Parathyroid adenoma (tissue), 2 donors: ENCODE data around the gene HUNK.

Experiments used
- H2AFZ ChIP-seq: fragments of 300-600 bp; sonication (generic); one replicate; pipeline ENCODE4 v1.7.0; 2017; ENCODE audit warnings: antibody characterized with exemption, mild to moderate bottlenecking
- H3K27ac ChIP-seq: fragments of 300-600 bp; sonication (generic); one replicate; pipeline ENCODE4 v1.7.0; 2017
- H3K27me3 ChIP-seq: fragments of 300-600 bp; sonication (generic); one replicate; pipeline ENCODE4 v1.7.0; 2017; ENCODE audit warnings: low read length; ENCODE audit not compliant: control insufficient read depth, insufficient read depth
- H3K36me3 ChIP-seq: fragments of 300-600 bp; sonication (generic); one replicate; pipeline ENCODE4 v1.7.0; 2017; ENCODE audit warnings: low read length; ENCODE audit not compliant: control insufficient read depth, insufficient read depth
- H3K4me1 ChIP-seq: fragments of 300-600 bp; sonication (generic); one replicate; pipeline ENCODE4 v1.7.0; 2017; ENCODE audit warnings: control low read depth
- H3K4me2 ChIP-seq: fragments of 300-600 bp; sonication (generic); one replicate; pipeline ENCODE4 v1.7.0; 2017; ENCODE audit warnings: low read length
- H3K4me3 ChIP-seq: fragments of 300-600 bp; sonication (generic); one replicate; pipeline ENCODE4 v1.7.0; 2017; ENCODE audit warnings: low read depth, low read length
- H3K79me2 ChIP-seq: fragments of 300-600 bp; sonication (generic); one replicate; pipeline ENCODE4 v1.7.0; 2017; ENCODE audit warnings: control low read depth
- H3K9ac ChIP-seq: fragments of 300-600 bp; sonication (generic); one replicate; pipeline ENCODE4 v1.7.0; 2017; ENCODE audit warnings: mild to moderate bottlenecking
- H3K9me3 ChIP-seq: fragments of 300-600 bp; sonication (generic); one replicate; pipeline ENCODE4 v1.7.0; 2017; ENCODE audit warnings: low read length; ENCODE audit not compliant: control insufficient read depth
- CTCF ChIP-seq: fragments of 300-600 bp; sonication (generic); IDR thresholded peaks from one replicate; pipeline ENCODE4 v1.7.0; 2017; ENCODE audit warnings: antibody characterized with exemption, mild to moderate bottlenecking
- donor health status: primary hyperparathyroidism.

The HUNK gene

GRCh38 chr21:31988492-31989290 lies 115.9 kb downstream of the HUNK start:
- Histone ChIP-seq H3K9ac (no peak overlapping the region), H3K27ac (no peak overlapping the region), H3K36me3 (no peaks in the 10 kb centered on the region), H3K4me3 (no peak overlapping the region), H3K4me2 (no peak overlapping the region), H3K79me2 (no peaks in the 10 kb centered on the region), H2AFZ (no peak overlapping the region), H3K4me1 (no peaks in the 10 kb centered on the region), H3K27me3 (no peaks in the 10 kb centered on the region), H3K9me3 (no peaks in the 10 kb centered on the region)
- no peak for TF ChIP-seq CTCF

- no peak for TF ChIP-seq CTCF
- no peak overlapping the region for H3K9ac ChIP-seq
- no peak overlapping the region for H3K4me2 ChIP-seq
- no peaks in the 10 kb centered on the region for H3K36me3 ChIP-seq
- H3K9me3 ChIP-seq, result no peaks in the 10 kb centered on the region
- no peak overlapping the region for H3K27ac ChIP-seq
- no peaks in the 10 kb centered on the region for H3K4me1 ChIP-seq
- H2AFZ ChIP-seq, result no peak overlapping the region
- no peaks in the 10 kb centered on the region for H3K27me3 ChIP-seq
- H3K79me2 ChIP-seq, result no peaks in the 10 kb centered on the region
- H3K4me3 ChIP-seq, result no peak overlapping the region
Observed at GRCh38 chr21:31991356-31992331, 118.8 kb downstream of the HUNK start.

GRCh38 chr21:31992391-31992790 lies 119.6 kb downstream of the HUNK start:
- Histone ChIP-seq H3K27me3 (no peaks in the 10 kb centered on the region), H3K4me1 (no peaks in the 10 kb centered on the region), H3K27ac (no peak overlapping the region), H3K9me3 (no peaks in the 10 kb centered on the region), H3K79me2 (no peaks in the 10 kb centered on the region), H3K9ac (no peak overlapping the region), H2AFZ (no peak overlapping the region), H3K4me2 (no peak overlapping the region), H3K4me3 (no peak overlapping the region), H3K36me3 (no peaks in the 10 kb centered on the region)
- TF ChIP-seq CTCF, result no peak

- no peak for TF ChIP-seq CTCF
- Histone ChIP-seq H3K79me2 (no peaks in the 10 kb centered on the region), H3K9me3 (no peaks in the 10 kb centered on the region), H3K36me3 (no peaks in the 10 kb centered on the region), H3K4me3 (no peak overlapping the region), H2AFZ (no peak overlapping the region), H3K4me2 (no peak overlapping the region), H3K4me1 (no peaks in the 10 kb centered on the region), H3K27me3 (no peaks in the 10 kb centered on the region), H3K9ac (no peak overlapping the region), H3K27ac (no peak overlapping the region)
Observed at GRCh38 chr21:31993826-31994825, 121.3 kb downstream of the HUNK start.
